ENCODE results near the gene TSHZ2. TPM values are rescaled to one million over a fixed set of nuclear protein-coding genes. Genes with fewer than 3 reads are reported as not detected.

The TSHZ2 gene
- total RNA-seq, 4 donors from 2014 or later = 1.9 to 12.9 (median 5.0) TPM

DNA sequence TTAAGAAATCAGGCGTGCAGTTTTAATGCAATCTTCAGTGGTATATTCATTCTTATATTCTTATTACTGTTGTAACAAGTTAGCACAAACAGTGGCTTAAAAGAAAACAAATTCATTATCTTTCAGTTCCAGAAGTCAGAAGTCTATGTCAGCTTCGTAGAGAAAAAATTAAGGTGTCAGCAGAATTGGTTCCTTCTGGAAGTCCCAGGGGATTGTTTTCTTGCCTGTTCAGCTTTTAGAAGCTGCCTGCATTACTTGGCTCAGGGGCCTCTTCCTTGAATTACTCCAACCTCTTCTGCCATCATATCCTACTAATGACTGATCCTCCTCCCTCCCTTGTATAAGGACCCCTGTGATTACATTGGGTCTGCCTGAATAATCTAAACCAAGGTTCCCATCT, 377.6 kb downstream of the TSHZ2 start:
- no peaks in the 10 kb centered on the region for H3K36me3 ChIP-seq
- H3K9me3 ChIP-seq = no peaks in the 10 kb centered on the region
- TF ChIP-seq POLR2A (IDR thresholded peaks at IDR 0.05) (no peak), EP300 (IDR thresholded peaks at IDR 0.05; ENCODE audit: low read depth) (no peak), POLR2AphosphoS5 (IDR thresholded peaks at IDR 0.05) (no peak)
- TF ChIP-seq, protein P1, sequence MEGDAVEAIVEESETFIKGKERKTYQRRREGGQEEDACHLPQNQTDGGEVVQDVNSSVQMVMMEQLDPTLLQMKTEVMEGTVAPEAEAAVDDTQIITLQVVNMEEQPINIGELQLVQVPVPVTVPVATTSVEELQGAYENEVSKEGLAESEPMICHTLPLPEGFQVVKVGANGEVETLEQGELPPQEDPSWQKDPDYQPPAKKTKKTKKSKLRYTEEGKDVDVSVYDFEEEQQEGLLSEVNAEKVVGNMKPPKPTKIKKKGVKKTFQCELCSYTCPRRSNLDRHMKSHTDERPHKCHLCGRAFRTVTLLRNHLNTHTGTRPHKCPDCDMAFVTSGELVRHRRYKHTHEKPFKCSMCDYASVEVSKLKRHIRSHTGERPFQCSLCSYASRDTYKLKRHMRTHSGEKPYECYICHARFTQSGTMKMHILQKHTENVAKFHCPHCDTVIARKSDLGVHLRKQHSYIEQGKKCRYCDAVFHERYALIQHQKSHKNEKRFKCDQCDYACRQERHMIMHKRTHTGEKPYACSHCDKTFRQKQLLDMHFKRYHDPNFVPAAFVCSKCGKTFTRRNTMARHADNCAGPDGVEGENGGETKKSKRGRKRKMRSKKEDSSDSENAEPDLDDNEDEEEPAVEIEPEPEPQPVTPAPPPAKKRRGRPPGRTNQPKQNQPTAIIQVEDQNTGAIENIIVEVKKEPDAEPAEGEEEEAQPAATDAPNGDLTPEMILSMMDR (IDR thresholded peaks at IDR 0.05) = no peak
- WGBS, 2 donors (ENCODE audit: low coverage in 1 of 2) = 88 to 89% methylated on average over 2 of the region's 2 CpGs
- H3K27me3 ChIP-seq = no peaks in the 10 kb centered on the region
- intact Hi-C loops (cut with DNase I; ENCODE audit: low total_unique reads) (no loop called here), in situ Hi-C loops (cut with MboI; ENCODE audit: low pct_ligation_motif_present in 1 of 4, low pct_unique_long_range_greater_than_20kb in 1 of 4, low sequenced_read_pairs in 3 of 4) (no loop called here)
- H3K4me3 ChIP-seq = no peak overlapping the region
- no peak for DNase-seq
- H3K27ac ChIP-seq = no peak overlapping the region
- no peaks in the 10 kb centered on the region for H3K4me1 ChIP-seq

- in situ Hi-C loops (cut with MboI; ENCODE audit: low pct_ligation_motif_present in 1 of 4, low pct_unique_long_range_greater_than_20kb in 1 of 4, low sequenced_read_pairs in 3 of 4) = no loop called here
- Histone ChIP-seq H3K4me1 (no peaks in the 10 kb centered on the region), H3K27me3 (no peaks in the 10 kb centered on the region), H3K9me3 (no peaks in the 10 kb centered on the region), H3K4me3 (no peak overlapping the region), H3K27ac (no peak overlapping the region), H3K36me3 (no peaks in the 10 kb centered on the region)
- 76 to 82% methylated on average over 5 to 6 of the region's 6 CpGs for WGBS, 2 donors (ENCODE audit: low coverage in 1 of 2)
- no peak for TF ChIP-seq POLR2A (IDR thresholded peaks at IDR 0.05)
- no peak for TF ChIP-seq POLR2AphosphoS5 (IDR thresholded peaks at IDR 0.05)
- TF ChIP-seq, protein P1 (IDR thresholded peaks at IDR 0.05) = no peak
- no peak for TF ChIP-seq EP300 (IDR thresholded peaks at IDR 0.05; ENCODE audit: low read depth)
- no peak for DNase-seq
- intact Hi-C loops (cut with DNase I; ENCODE audit: low total_unique reads) = no loop called here
Measured at GRCh38 chr20:53352727-53353440, 380.7 kb downstream of the TSHZ2 start.

- no peaks in the 10 kb centered on the region for H3K9me3 ChIP-seq
- no peaks in the 10 kb centered on the region for H3K27me3 ChIP-seq
- H3K4me3 ChIP-seq = no peak overlapping the region
- intact Hi-C loops (cut with DNase I; ENCODE audit: low total_unique reads) = no loop called here
- in situ Hi-C loops (cut with MboI; ENCODE audit: low pct_ligation_motif_present in 1 of 4, low pct_unique_long_range_greater_than_20kb in 1 of 4, low sequenced_read_pairs in 3 of 4) = no loop called here
- no peak overlapping the region for H3K27ac ChIP-seq
- TF ChIP-seq, protein P1 (IDR thresholded peaks at IDR 0.05) = no peak
- TF ChIP-seq POLR2AphosphoS5 (IDR thresholded peaks at IDR 0.05) (no peak), POLR2A (IDR thresholded peaks at IDR 0.05) (no peak), EP300 (IDR thresholded peaks at IDR 0.05; ENCODE audit: low read depth) (no peak)
- H3K36me3 ChIP-seq = no peaks in the 10 kb centered on the region
- no peak for DNase-seq
- no peaks in the 10 kb centered on the region for H3K4me1 ChIP-seq
- WGBS, 2 donors (ENCODE audit: low coverage in 1 of 2) = 78 to 88% methylated on average over 1 of the region's 1 CpG
Measured at GRCh38 chr20:53354314-53354713, 382.2 kb downstream of the TSHZ2 start.

DNA sequence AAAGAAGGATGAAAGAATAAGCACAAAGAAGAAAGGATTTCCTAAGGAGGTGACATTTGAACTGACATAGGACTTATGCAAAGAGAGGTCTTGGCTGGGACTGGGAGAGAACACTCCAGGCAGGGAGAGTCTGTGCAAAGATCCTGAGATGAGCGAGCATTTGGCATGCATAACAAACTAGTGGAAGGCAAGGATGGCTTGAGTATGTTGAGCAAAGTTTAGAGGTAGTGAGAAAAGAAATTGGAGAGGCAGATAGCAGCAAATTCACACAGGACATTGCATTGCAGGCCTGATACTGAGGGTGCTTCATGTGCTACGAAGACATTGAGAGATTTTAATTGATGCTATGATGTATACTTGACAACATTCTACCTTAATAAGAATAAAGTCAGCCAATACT, 383.6 kb downstream of the TSHZ2 start:
- H3K27ac ChIP-seq = no peak overlapping the region
- H3K4me1 ChIP-seq = no peaks in the 10 kb centered on the region
- DNase-seq = no peak
- no peak overlapping the region for H3K4me3 ChIP-seq
- H3K9me3 ChIP-seq = no peaks in the 10 kb centered on the region
- H3K27me3 ChIP-seq = no peaks in the 10 kb centered on the region
- H3K36me3 ChIP-seq = no peaks in the 10 kb centered on the region
- intact Hi-C loops (cut with DNase I; ENCODE audit: low total_unique reads) = no loop called here
- 87 to 93% methylated on average over 2 of the region's 2 CpGs for WGBS, 2 donors (ENCODE audit: low coverage in 1 of 2)
- in situ Hi-C loops (cut with MboI; ENCODE audit: low pct_ligation_motif_present in 1 of 4, low pct_unique_long_range_greater_than_20kb in 1 of 4, low sequenced_read_pairs in 3 of 4) = no loop called here
- TF ChIP-seq POLR2AphosphoS5 (IDR thresholded peaks at IDR 0.05) (no peak), POLR2A (IDR thresholded peaks at IDR 0.05) (no peak), EP300 (IDR thresholded peaks at IDR 0.05; ENCODE audit: low read depth) (no peak)
- TF ChIP-seq, protein P1 (IDR thresholded peaks at IDR 0.05) = no peak
